HS-27A (cell line): ENCODE results near the gene KRT17.
"Not testable (repeated sequence)": the region's sequence is repeated elsewhere in the genome, so short reads cannot be mapped to it uniquely, and the experiment has no call there.

Experiments used
- DNase-seq: peaks from one replicate; pipeline ENCODE4 v3.0.0-alpha.2; 2012; ENCODE audit warnings: low read depth, missing footprints

The KRT17 gene

GRCh38 chr17:41653892-41654677, 29.7 kb upstream of the KRT17 start:
- no peak for DNase-seq

GRCh38 chr17:41653421-41653820, 29.0 kb upstream of the KRT17 start:
- no peak for DNase-seq

GRCh38 chr17:41652461-41652970, 28.1 kb upstream of the KRT17 start:
- no peak for DNase-seq

- no peak for DNase-seq
Measured at GRCh38 chr17:41651625-41652460, 27.5 kb upstream of the KRT17 start.

GRCh38 chr17:41650794-41651624, 26.6 kb upstream of the KRT17 start:
- DNase-seq, result no peak

GRCh38 chr17:41649923-41650519, 25.6 kb upstream of the KRT17 start:
- DNase-seq, result no peak

- DNase-seq, result no peak
Measured at GRCh38 chr17:41648411-41649195, 24.2 kb upstream of the KRT17 start.

- DNase-seq, result no peak
Measured at GRCh38 chr17:41647940-41648410, 23.6 kb upstream of the KRT17 start.

- DNase-seq, result no peak
Measured at GRCh38 chr17:41647038-41647813, 22.9 kb upstream of the KRT17 start.

- no peak for DNase-seq
Measured at GRCh38 chr17:41642252-41643156, 18.1 kb upstream of the KRT17 start.

GRCh38 chr17:41640596-41640995, 16.2 kb upstream of the KRT17 start:
- not testable (repeated sequence) for DNase-seq

GRCh38 chr17:41639492-41640473, 15.4 kb upstream of the KRT17 start:
- no peak for DNase-seq

- DNase-seq, result no peak
Measured at GRCh38 chr17:41638941-41639340, 14.6 kb upstream of the KRT17 start.

- DNase-seq, result no peak
Measured at GRCh38 chr17:41638194-41638593, 13.8 kb upstream of the KRT17 start.

- DNase-seq, result no peak
Measured at GRCh38 chr17:41636652-41637051, 12.3 kb upstream of the KRT17 start.

- no peak for DNase-seq
Measured at GRCh38 chr17:41635121-41636097, 11.0 kb upstream of the KRT17 start.
